Caki2 (cell line): ENCODE data around the gene ZFP3. TPM values are rescaled to one million over a fixed set of nuclear protein-coding genes. Genes with fewer than 3 reads are reported as not detected.
"Not testable (repeated sequence)": the region's sequence is repeated elsewhere in the genome, so short reads cannot be mapped to it uniquely, and the experiment has no call there.

ENCODE experiments used
- DNase-seq: peaks from one replicate; pipeline ENCODE4 v3.0.0-alpha.2; 2015; ENCODE audit warnings: low read depth
- in situ Hi-C: cut with HindIII; loops from 2 replicates; pipeline ENCODE4 v1.10.0; 2016; ENCODE audit warnings: low sequenced_read_pairs, low pct_unique_long_range_greater_than_20kb, mixed read lengths
- total RNA-seq: library from RNA; depleted of rRNA; stranded (reverse); fragments of >200 nt; shearing (Covaris generic); gene quantifications from 2 replicates; pipeline ENCODE4 v1.2.3, GENCODE V29; 2014; ENCODE audit warnings: low replicate concordance; rRNA removed

The ZFP3 gene
- not detected in 2 replicates for total RNA-seq

GRCh38 chr17:5078106-5079028 is at the start of gene ZFP3:
TSS of gene ZFP3 (plus strand) at chr17:5078467. CDS start at chr17:5091505, 13,038 bp downstream.
- in situ Hi-C loops: no loop called here
- DNase-seq: no peak

- DNase-seq, in situ Hi-C loops: not testable (repeated sequence)
Measured at GRCh38 chr17:5030168-5030567, 48.1 kb upstream of the ZFP3 start.

DNA sequence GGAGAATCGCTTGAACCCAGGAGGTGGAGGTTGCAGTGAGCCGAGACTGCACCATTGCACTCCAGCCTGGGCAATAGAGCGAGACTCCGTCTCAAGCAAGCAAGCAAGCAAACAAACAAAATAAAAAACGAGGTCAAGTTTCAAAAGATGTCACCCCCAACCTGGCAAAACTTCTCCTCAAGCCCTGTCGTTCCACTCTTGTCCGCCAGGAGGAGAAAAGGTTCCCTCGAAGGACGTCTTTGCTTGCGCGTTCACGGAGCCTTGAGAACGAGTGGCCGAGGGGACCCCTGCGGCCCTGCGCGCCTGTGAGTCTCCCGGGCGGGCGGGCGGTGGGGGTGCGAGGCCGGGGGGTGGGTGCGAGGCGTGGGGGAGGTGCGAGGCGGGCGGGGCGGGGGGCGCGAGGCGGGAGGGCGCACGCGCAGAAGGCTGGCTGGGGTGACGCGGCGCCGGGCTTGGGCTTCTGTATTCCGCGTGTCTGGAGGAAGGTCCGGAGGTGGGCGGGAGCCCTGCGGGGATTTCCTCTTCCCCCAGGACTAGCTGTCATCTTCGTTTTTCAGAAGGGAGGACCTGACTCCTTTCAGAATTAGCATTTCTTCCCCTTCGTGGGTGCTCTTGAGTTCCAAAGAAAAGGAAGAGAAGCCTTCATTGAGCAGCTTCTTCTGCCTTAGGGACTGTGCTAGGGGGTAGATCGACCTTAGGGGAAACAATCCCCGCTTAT is 46.7 kb upstream of the ZFP3 start:
- peak; percentile 66 for DNase-seq
- in situ Hi-C loops: no loop called here

DNA sequence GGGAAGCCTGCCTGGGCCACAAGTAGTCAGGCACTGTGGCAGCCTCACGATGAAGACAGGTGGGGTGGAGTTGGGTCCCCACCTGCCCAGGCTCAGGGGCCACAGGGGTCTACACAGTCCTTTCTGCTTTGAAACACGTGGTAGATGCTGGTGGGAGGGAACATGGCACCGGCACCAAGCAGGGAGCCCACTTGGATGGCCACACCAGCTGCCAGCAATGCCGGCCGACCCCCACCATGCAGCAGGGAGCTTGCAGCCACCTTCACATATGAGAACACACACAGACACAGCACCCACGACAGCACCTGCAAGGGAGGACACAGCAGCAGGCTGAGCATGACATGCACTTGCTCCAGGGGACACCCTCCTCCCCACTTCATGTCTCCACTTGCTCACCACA is 45.4 kb upstream of the ZFP3 start:
- in situ Hi-C loops: no loop called here
- DNase-seq: no peak

- no peak for DNase-seq
Measured at GRCh38 chr17:5033352-5034015, 44.8 kb upstream of the ZFP3 start.

GRCh38 chr17:5034063-5034462 is 44.2 kb upstream of the ZFP3 start:
- DNase-seq: no peak
- in situ Hi-C loops: no loop called here

More at GRCh38 chr17:5033352-5034015, 44.8 kb upstream of the ZFP3 start:
- in situ Hi-C loops: no loop called here

GRCh38 chr17:5034651-5035050 is 43.6 kb upstream of the ZFP3 start:
- in situ Hi-C loops: no loop called here
- DNase-seq: no peak

DNA sequence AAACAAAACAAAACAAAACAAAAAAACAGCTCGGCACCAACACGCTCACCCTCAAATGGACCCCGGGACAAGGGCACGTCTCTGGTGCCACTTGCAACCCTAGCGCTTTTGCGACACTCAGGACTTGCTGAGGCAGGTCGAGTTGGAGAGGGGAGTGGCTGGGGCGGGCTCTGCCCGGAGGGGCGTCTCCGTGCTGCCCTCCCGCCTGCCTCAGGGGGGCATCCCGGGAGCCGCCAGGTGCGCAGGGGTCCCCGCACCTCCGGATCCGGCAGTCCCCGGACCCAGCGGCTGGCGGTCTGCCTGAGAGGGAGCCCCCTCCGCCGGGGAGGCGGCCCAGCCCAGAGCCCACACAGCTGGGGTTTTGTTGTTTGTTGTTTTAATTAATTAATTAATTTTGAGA is 43.0 kb upstream of the ZFP3 start, which contains the start of gene SLC52A1:
Gene SLC52A1, minus strand, starts transcription at position 112 of the 400 bp plus-strand sequence. CDS start 820 bp downstream, outside the sequence.
- DNase-seq: no peak
- in situ Hi-C loops: no loop called here

GRCh38 chr17:5042157-5043022 is 35.9 kb upstream of the ZFP3 start:
- in situ Hi-C loops: no loop called here
- DNase-seq: no peak

DNA sequence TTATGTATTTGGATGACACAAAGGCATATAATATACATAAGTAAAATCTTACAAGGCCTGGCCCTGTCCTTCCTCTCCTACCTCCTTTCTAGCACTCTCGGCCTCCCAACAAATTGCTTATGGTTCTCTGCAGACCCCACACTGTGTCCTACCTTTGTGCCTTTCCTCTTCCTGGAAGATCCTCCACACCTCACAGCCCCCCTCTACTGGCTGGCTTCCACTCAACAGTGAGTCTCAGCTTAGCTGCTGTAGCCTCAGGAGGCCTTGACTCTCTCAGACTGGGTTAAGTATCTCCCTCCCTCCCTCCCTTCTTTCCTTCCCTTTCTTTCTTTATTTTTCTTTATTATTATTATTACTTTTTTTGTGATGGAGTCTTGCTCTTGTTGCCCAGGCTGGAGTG is 34.7 kb upstream of the ZFP3 start:
- in situ Hi-C loops: no loop called here
- no peak for DNase-seq

DNA sequence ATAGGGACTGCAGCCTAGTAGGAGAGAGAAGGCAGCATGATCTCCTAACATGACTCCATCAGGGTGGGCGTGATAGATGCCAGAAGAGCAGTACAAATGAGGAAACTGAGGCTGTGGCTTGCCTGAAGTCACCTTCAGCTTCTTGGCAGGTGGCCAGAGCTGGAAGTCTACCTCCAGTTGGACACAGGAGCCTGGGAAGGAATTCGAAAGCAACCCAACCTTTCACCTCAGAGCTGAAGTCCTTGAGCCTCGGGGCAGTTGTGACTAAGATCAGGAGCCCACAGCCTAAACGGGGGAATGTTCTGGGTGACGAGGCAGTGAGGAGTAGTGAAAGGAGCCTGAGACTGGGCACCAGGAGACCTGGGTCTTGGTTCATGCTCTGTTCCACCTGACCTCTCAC is 33.6 kb upstream of the ZFP3 start:
- no peak for DNase-seq
- in situ Hi-C loops: no loop called here

GRCh38 chr17:5045496-5045895 is 32.8 kb upstream of the ZFP3 start:
- in situ Hi-C loops: no loop called here
- DNase-seq: no peak

DNA sequence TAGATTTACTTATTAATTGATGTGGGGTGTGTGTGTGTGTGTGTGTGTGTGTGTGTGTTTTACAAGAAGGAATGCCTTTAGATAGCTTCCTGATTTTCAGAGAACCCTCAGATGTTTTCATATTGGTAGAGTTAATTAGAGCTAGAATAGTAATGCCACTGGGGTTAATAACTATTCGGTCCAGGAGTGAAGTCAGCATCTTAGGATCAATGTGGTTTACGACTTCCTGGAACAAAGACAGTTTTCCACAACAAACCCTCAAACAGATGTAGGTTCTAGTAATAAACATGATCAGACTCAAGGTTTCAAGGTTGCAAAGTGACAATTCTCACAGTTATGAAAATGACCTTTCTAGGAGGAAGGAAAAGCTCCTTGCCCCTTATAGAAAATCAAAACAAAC is 30.8 kb upstream of the ZFP3 start:
- DNase-seq: no peak
- in situ Hi-C loops: no loop called here

DNA sequence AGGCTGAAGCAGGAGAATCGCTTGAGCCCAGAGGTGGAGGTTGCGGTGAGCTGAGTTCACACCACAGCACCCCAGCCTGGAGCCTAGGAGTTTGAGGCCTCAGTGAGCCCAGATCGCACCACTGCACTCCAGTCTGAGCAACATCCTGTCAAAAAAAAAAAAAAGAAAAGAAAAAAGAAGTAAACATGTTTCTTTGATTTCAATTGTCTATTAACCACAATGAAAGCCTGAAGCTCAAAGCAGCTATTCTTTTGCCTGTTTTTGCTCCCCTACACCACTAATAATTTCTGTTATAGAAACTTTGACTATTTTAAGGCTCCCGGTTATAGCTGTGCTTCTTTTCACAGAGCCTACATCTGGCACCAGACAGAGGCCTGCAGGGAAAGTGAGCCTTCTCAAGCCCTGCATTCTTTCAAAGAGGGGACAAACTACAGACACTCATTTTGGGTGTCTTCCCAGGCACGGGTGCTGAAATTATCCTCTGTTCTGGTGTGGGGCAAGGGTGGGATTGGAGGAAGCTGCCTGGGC is 28.9 kb upstream of the ZFP3 start:
- DNase-seq: no peak
- in situ Hi-C loops: no loop called here

- DNase-seq: no peak
- in situ Hi-C loops: no loop called here
Measured at GRCh38 chr17:5050278-5050677, 28.0 kb upstream of the ZFP3 start.

- in situ Hi-C loops: no loop called here
- no peak for DNase-seq
Measured at GRCh38 chr17:5055543-5055942, 22.7 kb upstream of the ZFP3 start.

- DNase-seq: no peak
Measured at GRCh38 chr17:5065227-5065744, 13.0 kb upstream of the ZFP3 start.

More at GRCh38 chr17:5065227-5065744, 13.0 kb upstream of the ZFP3 start:
- in situ Hi-C loops: no loop called here
